Chondrocyte (in vitro differentiated cells): Measurements from ENCODE around the gene MYO1D. TPM values are rescaled to one million over a fixed set of nuclear protein-coding genes. Genes with fewer than 3 reads are reported as not detected.

Experiments used
- DNase-seq: peaks from one replicate; pipeline ENCODE4 v3.0.0; 2021; ENCODE audit warnings: mixed read lengths, low spot score
- H3K27ac Mint-ChIP-seq: one replicate; pipeline ENCODE4 v1.8.0; 2021; ENCODE audit warnings: mild to moderate bottlenecking, moderate library complexity, mixed read lengths; ENCODE audit not compliant: unreplicated experiment
- H3K27me3 Mint-ChIP-seq: 2 replicates; pipeline ENCODE4 v1.8.0; 2021; ENCODE audit warnings: low read depth, mixed read lengths
- H3K36me3 Mint-ChIP-seq: 2 replicates; pipeline ENCODE4 v1.8.0; 2021; ENCODE audit warnings: low read depth, mixed read lengths
- H3K4me1 Mint-ChIP-seq: 2 replicates; pipeline ENCODE4 v1.8.0; 2021; ENCODE audit warnings: low read depth, mild to moderate bottlenecking, mixed read lengths
- H3K4me3 Mint-ChIP-seq: one replicate; pipeline ENCODE4 v1.8.0; 2021; ENCODE audit warnings: mild to moderate bottlenecking, moderate library complexity, mixed read lengths; ENCODE audit not compliant: unreplicated experiment
- H3K9me3 Mint-ChIP-seq: 2 replicates; pipeline ENCODE4 v1.8.0; 2021; ENCODE audit warnings: low read depth, mixed read lengths
- CTCF ChIP-seq: fragments of 200-600 bp; sonication (generic); IDR thresholded peaks from 2 replicates; pipeline ENCODE4 v1.5.0; 2021; ENCODE audit warnings: antibody characterized with exemption, mild to moderate bottlenecking, moderate library complexity
- total RNA-seq: library from RNA; stranded (reverse); gene quantifications from 3 replicates; pipeline ENCODE4 v1.2.1, GENCODE V29; 2021

MYO1D gene
- total RNA-seq, 1 donor from 2014 or later: 107 TPM

GRCh38 chr17:32625971-32626370 is 251.0 kb downstream of the MYO1D start:
- no peaks in the 10 kb centered on the region for H3K9me3 Mint-ChIP-seq
- H3K27me3 Mint-ChIP-seq: no peaks in the 10 kb centered on the region
- no peak overlapping the region for H3K4me3 Mint-ChIP-seq
- H3K4me1 Mint-ChIP-seq: no peaks in the 10 kb centered on the region
- no peak overlapping the region for H3K27ac Mint-ChIP-seq
- DNase-seq: no peak
- no peak for TF ChIP-seq CTCF
- peaks cover 10% of the 10 kb centered on the region for H3K36me3 Mint-ChIP-seq

DNA sequence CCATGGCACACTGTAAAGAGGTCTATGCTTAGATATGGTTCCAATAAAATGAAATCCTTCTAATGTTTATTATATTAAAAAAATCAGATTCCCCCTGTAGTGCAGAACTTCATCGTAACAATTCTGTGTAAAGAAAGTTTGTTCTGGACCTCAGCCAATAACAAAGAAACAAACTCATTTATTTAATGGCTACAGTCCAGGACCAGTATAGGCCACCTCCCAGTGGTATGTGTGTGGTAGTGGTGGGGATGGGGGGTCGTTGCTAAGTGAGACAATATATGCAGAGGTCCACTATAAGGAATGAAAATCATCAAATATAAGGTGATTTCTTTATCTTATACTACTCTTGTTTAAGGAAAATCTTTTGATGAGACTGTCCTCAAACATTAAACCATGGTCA is 253.7 kb downstream of the MYO1D start:
- H3K4me1 Mint-ChIP-seq: no peaks in the 10 kb centered on the region
- no peak for DNase-seq
- no peak for TF ChIP-seq CTCF
- H3K27me3 Mint-ChIP-seq: no peaks in the 10 kb centered on the region
- H3K4me3 Mint-ChIP-seq: no peak overlapping the region
- no peak overlapping the region for H3K27ac Mint-ChIP-seq
- H3K36me3 Mint-ChIP-seq: peaks cover 3% of the 10 kb centered on the region
- no peaks in the 10 kb centered on the region for H3K9me3 Mint-ChIP-seq

- H3K36me3 Mint-ChIP-seq: peaks cover 3% of the 10 kb centered on the region
- no peaks in the 10 kb centered on the region for H3K27me3 Mint-ChIP-seq
- H3K4me1 Mint-ChIP-seq: no peaks in the 10 kb centered on the region
- TF ChIP-seq CTCF: no peak
- no peaks in the 10 kb centered on the region for H3K9me3 Mint-ChIP-seq
- no peak for DNase-seq
- no peak overlapping the region for H3K4me3 Mint-ChIP-seq
- H3K27ac Mint-ChIP-seq: no peak overlapping the region
Observed at GRCh38 chr17:32622540-32622939, 254.4 kb downstream of the MYO1D start.

DNA sequence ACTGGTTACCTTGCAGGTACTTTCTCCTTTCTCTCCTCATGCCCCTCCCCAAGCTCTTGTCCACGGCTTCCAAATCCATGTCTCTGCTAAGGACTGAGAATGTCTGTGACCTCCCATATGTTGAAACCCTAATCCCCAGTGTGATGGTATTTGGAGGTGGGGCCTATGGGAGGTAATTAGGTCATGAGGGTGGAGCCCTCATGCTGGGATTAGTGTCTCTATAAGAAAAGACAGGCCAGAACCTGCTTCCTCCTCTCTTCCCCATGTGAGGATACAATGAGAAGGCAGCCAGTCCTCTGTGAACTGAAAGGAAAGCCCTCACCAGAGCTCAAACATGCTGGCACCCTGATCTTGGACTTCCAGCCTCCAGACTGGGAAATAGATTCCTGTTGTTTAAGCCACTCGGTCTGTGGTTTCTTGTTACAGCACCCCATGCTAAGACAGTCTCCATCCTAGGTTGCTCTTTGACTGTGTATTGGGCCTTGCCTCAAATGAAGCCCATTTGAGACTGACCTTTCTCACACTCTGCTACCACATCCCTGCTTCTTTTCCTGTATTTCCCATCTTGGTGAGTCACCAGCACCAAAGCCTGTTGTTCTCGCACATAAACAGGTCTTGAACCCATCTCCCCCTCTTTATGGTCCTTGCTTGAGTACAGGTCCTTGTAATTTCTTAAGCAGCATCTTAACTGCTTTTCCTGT is 255.2 kb downstream of the MYO1D start:
- TF ChIP-seq CTCF: no peak
- peaks cover 5% of the 10 kb centered on the region for H3K36me3 Mint-ChIP-seq
- H3K9me3 Mint-ChIP-seq: no peaks in the 10 kb centered on the region
- DNase-seq: no peak
- no peak overlapping the region for H3K27ac Mint-ChIP-seq
- H3K27me3 Mint-ChIP-seq: no peaks in the 10 kb centered on the region
- no peaks in the 10 kb centered on the region for H3K4me1 Mint-ChIP-seq
- no peak overlapping the region for H3K4me3 Mint-ChIP-seq

DNA sequence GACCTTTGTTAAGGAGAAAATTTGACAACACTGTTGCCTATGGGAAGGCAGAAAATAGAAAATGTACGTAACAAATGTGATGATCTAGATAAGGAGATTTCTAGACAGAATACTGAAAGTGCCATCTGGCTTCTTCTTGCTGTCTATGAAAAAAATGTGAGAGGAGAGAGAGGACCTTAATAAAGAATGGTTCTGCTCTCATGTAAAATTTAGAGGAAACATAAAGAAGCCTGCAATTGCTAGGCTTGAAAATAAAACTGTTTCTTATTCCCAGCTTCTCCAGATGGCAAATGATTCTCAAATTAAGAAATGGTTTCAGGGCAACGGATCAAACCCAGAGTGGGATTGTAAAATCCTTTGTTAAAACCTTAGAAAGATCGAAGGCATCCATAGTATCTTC is 261.6 kb downstream of the MYO1D start:
- Mint-ChIP-seq H3K4me1 (no peaks in the 10 kb centered on the region), H3K27ac (no peak overlapping the region), H3K36me3 (peaks cover 2% of the 10 kb centered on the region), H3K9me3 (no peaks in the 10 kb centered on the region), H3K27me3 (no peaks in the 10 kb centered on the region), H3K4me3 (no peak overlapping the region)
- no peak for TF ChIP-seq CTCF
- DNase-seq: no peak
